ENCODE data around the gene PIP5K1B. TPM values are rescaled to one million over a fixed set of nuclear protein-coding genes. Genes with fewer than 3 reads are reported as not detected.

The PIP5K1B gene
- total RNA-seq, 1 experiment from 2014 or later: 0.20 TPM

GRCh38 chr9:68794898-68795297, 89.9 kb downstream of the PIP5K1B start:
- Histone ChIP-seq H3K4me3 (replicated peaks in 1 of 2; ENCODE audit: low read depth in 1 of 2, low read length in 2 of 2) (no peak overlapping the region), H3K9me2 (ENCODE audit: insufficient read depth) (no peaks in the 10 kb centered on the region), H3K9ac (ENCODE audit: low read length) (no peak overlapping the region), H3K79me2 (ENCODE audit: insufficient read depth, low read length) (no peaks in the 10 kb centered on the region), H3K4me1 (ENCODE audit: control insufficient read depth in 1 of 2, insufficient read depth in 2 of 2, low read length in 2 of 2) (no peaks in the 10 kb centered on the region), H3K27ac (ENCODE audit: low read depth, low read length) (no peak overlapping the region), H3K9me3 (ENCODE audit: control insufficient read depth in 1 of 2, insufficient read depth in 1 of 2, low read depth in 1 of 2, low read length in 2 of 2) (no peaks in the 10 kb centered on the region), H3K4me2 (ENCODE audit: low read length) (no peak overlapping the region), H3K27me3 (ENCODE audit: insufficient read depth, low read length) (peaks cover 45% of the 10 kb centered on the region), H2AFZ (ENCODE audit: low read depth, low read length, poor library complexity, severe bottlenecking) (no peak overlapping the region), H3K36me3 (ENCODE audit: control insufficient read depth in 1 of 2, insufficient read depth in 2 of 2, low read length in 2 of 2) (no peaks in the 10 kb centered on the region), H4K20me1 (ENCODE audit: insufficient read depth) (no peaks in the 10 kb centered on the region)
- intact Hi-C loops (cut with micrococcal nuclease): loop anchor here (5.0 kb wide), 1 partner anchor 58 kb away; no protein-coding TSS in a partner anchor
- ChIA-PET POLR2A (no interaction called here), CTCF (no interaction called here), RAD21 (ENCODE audit: low non-redundant PET in 1 of 2, low total read pairs in 2 of 2, uncharacterized antibody in 2 of 2, unreplicated experiment in 2 of 2) (no interaction called here)
- ATAC-seq (no peak), DNase-seq (ENCODE audit: low read depth, low spot score) (no peak)
- BruUV-seq (replicated peaks): no TSS peak
- TF ChIP-seq CBX3 (IDR thresholded peaks at IDR 0.05; ENCODE audit: low read depth) (no peak), ZFX (IDR thresholded peaks at IDR 0.05) (no peak), SIN3A (IDR thresholded peaks at IDR 0.05; ENCODE audit: low read depth) (no peak), EGR1 (IDR thresholded peaks at IDR 0.05; ENCODE audit: low read depth) (no peak), SP1 (IDR thresholded peaks at IDR 0.05; ENCODE audit: low read depth) (no peak), SRF (IDR thresholded peaks at IDR 0.05; ENCODE audit: low read depth) (no peak), RAD21 (IDR thresholded peaks at IDR 0.05; ENCODE audit: low read depth) (no peak)
- TF ChIP-seq, protein P1, sequence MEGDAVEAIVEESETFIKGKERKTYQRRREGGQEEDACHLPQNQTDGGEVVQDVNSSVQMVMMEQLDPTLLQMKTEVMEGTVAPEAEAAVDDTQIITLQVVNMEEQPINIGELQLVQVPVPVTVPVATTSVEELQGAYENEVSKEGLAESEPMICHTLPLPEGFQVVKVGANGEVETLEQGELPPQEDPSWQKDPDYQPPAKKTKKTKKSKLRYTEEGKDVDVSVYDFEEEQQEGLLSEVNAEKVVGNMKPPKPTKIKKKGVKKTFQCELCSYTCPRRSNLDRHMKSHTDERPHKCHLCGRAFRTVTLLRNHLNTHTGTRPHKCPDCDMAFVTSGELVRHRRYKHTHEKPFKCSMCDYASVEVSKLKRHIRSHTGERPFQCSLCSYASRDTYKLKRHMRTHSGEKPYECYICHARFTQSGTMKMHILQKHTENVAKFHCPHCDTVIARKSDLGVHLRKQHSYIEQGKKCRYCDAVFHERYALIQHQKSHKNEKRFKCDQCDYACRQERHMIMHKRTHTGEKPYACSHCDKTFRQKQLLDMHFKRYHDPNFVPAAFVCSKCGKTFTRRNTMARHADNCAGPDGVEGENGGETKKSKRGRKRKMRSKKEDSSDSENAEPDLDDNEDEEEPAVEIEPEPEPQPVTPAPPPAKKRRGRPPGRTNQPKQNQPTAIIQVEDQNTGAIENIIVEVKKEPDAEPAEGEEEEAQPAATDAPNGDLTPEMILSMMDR (IDR thresholded peaks at IDR 0.05 in 2 of 3, conservative IDR thresholded peaks at IDR 0.05 in 1 of 3; ENCODE audit: borderline replicate concordance in 1 of 3, insufficient read depth in 1 of 3, low read depth in 2 of 3, low read length in 2 of 3): no peak

DNA sequence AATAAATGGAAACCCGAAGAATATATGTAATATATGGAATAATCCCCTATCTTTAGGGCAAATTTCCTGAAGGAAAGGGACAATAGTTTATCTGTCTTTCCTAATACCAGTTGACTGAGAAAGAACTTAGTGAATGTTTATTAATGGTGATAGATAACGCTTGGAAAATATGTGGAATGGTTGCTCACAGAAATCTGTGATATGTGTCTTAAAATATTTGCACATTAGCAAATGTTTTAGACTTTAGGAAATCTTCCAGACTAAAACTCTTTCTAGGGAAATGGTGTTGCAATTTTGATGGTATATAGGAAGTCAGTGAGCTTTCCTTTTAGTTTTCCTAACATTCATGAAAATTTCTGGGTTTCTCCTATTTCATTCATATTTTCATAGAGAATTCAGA, 90.4 kb downstream of the PIP5K1B start:
- ATAC-seq (no peak), DNase-seq (ENCODE audit: low read depth, low spot score) (no peak)
- H3K9me2 ChIP-seq (ENCODE audit: insufficient read depth): no peaks in the 10 kb centered on the region
- H3K4me3 ChIP-seq (replicated peaks in 1 of 2; ENCODE audit: low read depth in 1 of 2, low read length in 2 of 2): no peak overlapping the region
- no peaks in the 10 kb centered on the region for H3K9me3 ChIP-seq (ENCODE audit: control insufficient read depth in 1 of 2, insufficient read depth in 1 of 2, low read depth in 1 of 2, low read length in 2 of 2)
- CTCF ChIA-PET: no interaction called here
- peaks cover 49% of the 10 kb centered on the region for H3K27me3 ChIP-seq (ENCODE audit: insufficient read depth, low read length)
- POLR2A ChIA-PET: no interaction called here
- no peaks in the 10 kb centered on the region for H3K4me1 ChIP-seq (ENCODE audit: control insufficient read depth in 1 of 2, insufficient read depth in 2 of 2, low read length in 2 of 2)
- no peaks in the 10 kb centered on the region for H3K36me3 ChIP-seq (ENCODE audit: control insufficient read depth in 1 of 2, insufficient read depth in 2 of 2, low read length in 2 of 2)
- H2AFZ ChIP-seq (ENCODE audit: low read depth, low read length, poor library complexity, severe bottlenecking): no peak overlapping the region
- H3K9ac ChIP-seq (ENCODE audit: low read length): no peak overlapping the region
- BruUV-seq (replicated peaks): no TSS peak
- no peak overlapping the region for H3K27ac ChIP-seq (ENCODE audit: low read depth, low read length)
- intact Hi-C loops (cut with micrococcal nuclease): loop anchor here (5.0 kb wide), 1 partner anchor 58 kb away; no protein-coding TSS in a partner anchor
- H3K79me2 ChIP-seq (ENCODE audit: insufficient read depth, low read length): no peaks in the 10 kb centered on the region
- H3K4me2 ChIP-seq (ENCODE audit: low read length): no peak overlapping the region
- RAD21 ChIA-PET (ENCODE audit: low non-redundant PET in 1 of 2, low total read pairs in 2 of 2, uncharacterized antibody in 2 of 2, unreplicated experiment in 2 of 2): no interaction called here
- H4K20me1 ChIP-seq (ENCODE audit: insufficient read depth): no peaks in the 10 kb centered on the region
- TF ChIP-seq SRF (IDR thresholded peaks at IDR 0.05; ENCODE audit: low read depth) (no peak), REST (IDR thresholded peaks at IDR 0.05; ENCODE audit: low read depth) (no peak), EZH2phosphoT487 (IDR thresholded peaks at IDR 0.05; ENCODE audit: borderline replicate concordance) (no peak), ZFX (IDR thresholded peaks at IDR 0.05) (no peak), POLR2AphosphoS5 (IDR thresholded peaks at IDR 0.05; ENCODE audit: low read depth, low read length) (no peak), TCF7L2 (IDR thresholded peaks at IDR 0.05; ENCODE audit: borderline replicate concordance, extremely low read depth, insufficient read depth, insufficient read length) (no peak), SP1 (IDR thresholded peaks at IDR 0.05; ENCODE audit: low read depth) (no peak), CBX3 (IDR thresholded peaks at IDR 0.05; ENCODE audit: low read depth) (no peak), EZH2 (IDR thresholded peaks at IDR 0.05) (no peak)
- TF ChIP-seq, protein P1 (IDR thresholded peaks at IDR 0.05 in 2 of 3, conservative IDR thresholded peaks at IDR 0.05 in 1 of 3; ENCODE audit: borderline replicate concordance in 1 of 3, insufficient read depth in 1 of 3, low read depth in 2 of 3, low read length in 2 of 3): no peak

Measured in HCT116 (cell line).